GM12878 (cell line): ENCODE measurements around the gene FAM114A2. TPM values are rescaled to one million over a fixed set of nuclear protein-coding genes. Genes with fewer than 3 reads are reported as not detected.

ENCODE experiments used
- ATAC-seq: fragments of 200-7000 bp; cut with Tn5 transposase; 3 replicates; pipeline ENCODE4 v1.9.1; 2020; ENCODE audit warnings: mild to moderate bottlenecking, moderate library complexity
- BruUV-seq: library from RNA; stranded (reverse); fragments of 400-500 nt; replicated peaks from 2 replicates; lab custom pipeline; 2021; lab: Mats Ljungman, UMichigan
- CTCF ChIA-PET: fragments of 300-600 bp; sonication (Branson Sonifier 250); formaldehyde crosslinking; extraction: SDS; loops from one replicate; lab custom pipeline; 2021; ENCODE audit warnings: inconsistent platforms; lab: Yijun Ruan, JAX
- POLR2A ChIA-PET: fragments of 350-600 bp; formaldehyde crosslinking; extraction: SDS; loops from one replicate; lab custom pipeline; 2021; ENCODE audit warnings: inconsistent platforms; lab: Charles Lee
- RAD21 ChIA-PET: fragments of 300-600 bp; sonication (Branson Sonifier 250); formaldehyde crosslinking; loops from one replicate; lab custom pipeline; 2023; ENCODE audit warnings: antibody characterized with exemption; ENCODE audit not compliant: unreplicated experiment; lab: Charles Lee
- SMC1A ChIA-PET: fragments of 300-600 bp; sonication (Branson Sonifier 250); formaldehyde crosslinking; loops from one replicate; lab custom pipeline; 2023; ENCODE audit not compliant: unreplicated experiment, uncharacterized antibody; lab: Charles Lee
- DNase-seq: peaks from one replicate; pipeline ENCODE4 v3.0.0-alpha.2; 2011; ENCODE audit warnings: low read depth, low spot score
- FAIRE-seq: peaks from 3 replicates; lab custom pipeline; 2011; peaks lifted over from hg19 to GRCh38; lab: Jason Lieb, UNC
- H2AFZ ChIP-seq: 2 replicates; pipeline ENCODE4 v1.6.0; 2011; ENCODE audit warnings: low read depth, low read length, control low read depth; ENCODE audit not compliant: control insufficient read depth
- H3K27ac ChIP-seq: 2 replicates; pipeline ENCODE4 v1.5.1; 2011; ENCODE audit warnings: control low read depth; ENCODE audit not compliant: control insufficient read depth, insufficient read depth
- H3K27me3 ChIP-seq, 2 experiments: replicated peaks in 1 of 2; 2 replicates each; pipeline versions ENCODE4 v1.6.0 to v1.6.1; 2011; ENCODE audit warnings: low read length in 1 of 2; ENCODE audit not compliant: control insufficient read depth in 2 of 2, insufficient read depth in 2 of 2
- H3K36me3 ChIP-seq, 2 experiments: 2 replicates each; pipeline ENCODE4 v1.5.1; 2011; ENCODE audit warnings: low read length in 1 of 2; ENCODE audit not compliant: control insufficient read depth in 2 of 2, insufficient read depth in 2 of 2
- H3K4me1 ChIP-seq: 2 replicates; pipeline ENCODE4 v1.6.1; 2011; ENCODE audit warnings: mild to moderate bottlenecking, low read length, moderate library complexity, mixed read lengths; ENCODE audit not compliant: control insufficient read depth, insufficient read depth
- H3K4me2 ChIP-seq: 2 replicates; pipeline ENCODE4 v1.6.0; 2011; ENCODE audit warnings: control low read depth; ENCODE audit not compliant: control insufficient read depth, insufficient read depth
- H3K4me3 ChIP-seq: fragments of 200-600 bp; sonication (generic); 2 replicates; pipeline ENCODE4 v1.5.1; 2016
- H3K79me2 ChIP-seq: 2 replicates; pipeline ENCODE4 v1.6.0; 2011; ENCODE audit warnings: low read length; ENCODE audit not compliant: control insufficient read depth, insufficient read depth
- H3K9ac ChIP-seq: 2 replicates; pipeline ENCODE4 v1.8.0; 2011; ENCODE audit warnings: low read length, control low read depth, mixed read lengths; ENCODE audit not compliant: control insufficient read depth, insufficient read depth
- H3K9me3 ChIP-seq: replicated peaks from 3 replicates; pipeline ENCODE4 v1.5.1; 2011; ENCODE audit warnings: mild to moderate bottlenecking, low read length; ENCODE audit not compliant: control insufficient read depth, insufficient read depth
- H4K20me1 ChIP-seq: 2 replicates; pipeline ENCODE4 v1.6.0; 2011; ENCODE audit not compliant: control insufficient read depth, insufficient read depth
- ESRRA ChIP-seq: IDR thresholded peaks from 2 replicates; pipeline ENCODE4 v1.6.1; 2012; ENCODE audit warnings: mild to moderate bottlenecking, low read length, improper control_type of control experiment
- GATAD2B ChIP-seq: fragments of 450-650 bp; conservative IDR thresholded peaks from 2 replicates; pipeline ENCODE4 v1.6.1; 2017; ENCODE audit warnings: low read depth, mild to moderate bottlenecking, moderate library complexity
- IKZF1 ChIP-seq: fragments of 450-650 bp; conservative IDR thresholded peaks from 2 replicates; pipeline ENCODE4 v1.6.1; 2017; ENCODE audit warnings: antibody characterized with exemption, mild to moderate bottlenecking
- IKZF2 ChIP-seq, 2 experiments: fragments of 450-650 bp; IDR thresholded peaks; 2 replicates each; pipeline ENCODE4 v1.6.1; 2017; ENCODE audit warnings: mild to moderate bottlenecking in 2 of 2, moderate library complexity in 2 of 2
- MXI1 ChIP-seq: fragments of 150-350 bp; IDR thresholded peaks from 2 replicates; pipeline ENCODE4 v1.6.1; 2011; ENCODE audit warnings: low read depth, mild to moderate bottlenecking, inconsistent platforms, low read length, improper control_type of control experiment
- NKRF ChIP-seq: fragments of 450-650 bp; conservative IDR thresholded peaks from 2 replicates; pipeline ENCODE4 v1.6.1; 2017; ENCODE audit warnings: mild to moderate bottlenecking, moderate library complexity
- RBBP5 ChIP-seq: fragments of 200-600 bp; sonication (generic); conservative IDR thresholded peaks from 2 replicates; pipeline ENCODE4 v1.6.1; 2016
- REST ChIP-seq: IDR thresholded peaks from 2 replicates; pipeline ENCODE4 v1.6.1; 2012; ENCODE audit warnings: mild to moderate bottlenecking, low read depth, low read length
- ZBTB33 ChIP-seq: fragments of 450-650 bp; IDR thresholded peaks from 2 replicates; pipeline ENCODE4 v1.6.1; 2017; ENCODE audit warnings: mild to moderate bottlenecking
- WGBS: methylation state at CpG from one replicate; pipeline ENCODE4 v1.1.6; 2016; ENCODE audit warnings: low lambda C conversion rate; ENCODE audit not compliant: insufficient replicate concordance, insufficient coverage; ENCODE audit errors: missing lambda C conversion rate; 5-methylcytosine and 5-hydroxymethylcytosine counted together
- in situ Hi-C: fragments of 300-500 bp; cut with MboI; formaldehyde crosslinking; loops from 9 replicates; pipeline ENCODE4 v1.14.3; 2018; ENCODE audit warnings: mixed read lengths
- intact Hi-C: fragments of 100-400 bp; cut with micrococcal nuclease; formaldehyde crosslinking; loops from one replicate; pipeline ENCODE4 v1.14.2; 2022; ENCODE audit not compliant: unreplicated experiment
- polyA plus RNA-seq, 11 experiments: library from polyadenylated mRNA; depleted of rRNA in 4 of 11; unstranded in 6 of 11; stranded (reverse) in 5 of 11; fragments of >200 nt; fragmentation: Nextera tagmentation in 4 of 11; fragmentation: Illumina TruSeq in 1 of 11; extraction: Ambion mirVana in 4 of 11; extraction: Trizol in 1 of 11; gene quantifications; 1 replicate in 1 of 11; 2 replicates in 10 of 11; pipeline versions ENCODE4 v1.2.1 to v1.2.3, GENCODE V29; 2011 to 2016; ENCODE audit warnings: inconsistent platforms in 2 of 11, missing spikeins in 2 of 11, low read depth in 1 of 11
- total RNA-seq, 4 experiments: library from RNA; depleted of rRNA in 3 of 4; stranded (reverse); fragments of >200 nt in 3 of 4; fragmentation: Illumina TruSeq in 1 of 4; extraction: Trizol in 1 of 4; gene quantifications; 2 replicates each; pipeline versions ENCODE4 v1.2.1 to v1.2.3, GENCODE V29; 2013 to 2021

Gene FAM114A2
- total and polyA plus RNA-seq, 10 of the 15 experiments (the other 5 are each of a cell fraction or from before 2014, with no cell fraction given) = 16.8 to 32.8 (median 24.3) TPM

- ChIA-PET POLR2A (no interaction called here), CTCF (interaction anchor here (0.9 kb wide), 1 partner anchor 103 kb away, joined by 3 read pairs; no protein-coding TSS in a partner anchor), RAD21 (interaction anchor here (1.0 kb wide), 1 partner anchor 103 kb away, joined by 3 read pairs; no protein-coding TSS in a partner anchor), SMC1A (interaction anchor here (0.6 to 1.0 kb wide), 3 partner anchors 16 to 305 kb away, joined by 3 read pairs; no protein-coding TSS in a partner anchor)
- H3K9ac ChIP-seq = no peak overlapping the region
- no peak overlapping the region for H2AFZ ChIP-seq
- no TSS peak for BruUV-seq
- intact Hi-C loops = loop anchor here (5.0 to 10.0 kb wide), 2 partner anchors 137 to 824 kb away; no protein-coding TSS in a partner anchor
- no peaks in the 10 kb centered on the region for H3K9me3 ChIP-seq
- H3K4me1 ChIP-seq = no peaks in the 10 kb centered on the region
- H3K27ac ChIP-seq = no peak overlapping the region
- H3K36me3 ChIP-seq = no peaks in the 10 kb centered on the region
- no peaks in the 10 kb centered on the region; a peak in 1 of 4 replicates for H3K27me3 ChIP-seq
- H3K4me3 ChIP-seq = no peak overlapping the region
- in situ Hi-C loops = loop anchor here (5.0 kb wide), 1 partner anchor 1437 kb away; no protein-coding TSS in a partner anchor
- H3K4me2 ChIP-seq = no peak overlapping the region
- FAIRE-seq (no peak), DNase-seq (no peak), ATAC-seq (peak; percentile 31; the same call in 2 of the 3 replicates)
- H3K79me2 ChIP-seq = no peaks in the 10 kb centered on the region
- WGBS = 43% methylated on average over 10 of the region's 10 CpGs
- no peaks in the 10 kb centered on the region for H4K20me1 ChIP-seq
- TF ChIP-seq RBBP5 (no peak), GATAD2B (no peak), ZBTB33 (no peak), IKZF2 (IDR thresholded peaks at IDR 0.05) (peak; percentile 19 to 50; a peak in 1 of 4 replicates), IKZF1 (peak; percentile 47; the same call in 1 of the 2 replicates), MXI1 (no peak), ESRRA (no peak), NKRF (no peak), REST (no peak)
These were observed 69.7 kb downstream of the FAM114A2 start for GRCh38 chr5:153968761-153969562.
